ENCODE results near the gene CCDC126.

GRCh38 chr7:23672033-23672432 is 74.9 kb downstream of the CCDC126 start:
- TF ChIP-seq SPI1 (IDR thresholded peaks at IDR 0.05; ENCODE audit: low read depth, low read length) (no peak), POLR2AphosphoS5 (IDR thresholded peaks at IDR 0.05; ENCODE audit: low read depth, low read length) (no peak), POU2F2 (IDR thresholded peaks at IDR 0.05; ENCODE audit: low read depth, low read length) (no peak)

All from GM12891 (cell line).